ENCODE measurements around the gene TRNP1.

DNA sequence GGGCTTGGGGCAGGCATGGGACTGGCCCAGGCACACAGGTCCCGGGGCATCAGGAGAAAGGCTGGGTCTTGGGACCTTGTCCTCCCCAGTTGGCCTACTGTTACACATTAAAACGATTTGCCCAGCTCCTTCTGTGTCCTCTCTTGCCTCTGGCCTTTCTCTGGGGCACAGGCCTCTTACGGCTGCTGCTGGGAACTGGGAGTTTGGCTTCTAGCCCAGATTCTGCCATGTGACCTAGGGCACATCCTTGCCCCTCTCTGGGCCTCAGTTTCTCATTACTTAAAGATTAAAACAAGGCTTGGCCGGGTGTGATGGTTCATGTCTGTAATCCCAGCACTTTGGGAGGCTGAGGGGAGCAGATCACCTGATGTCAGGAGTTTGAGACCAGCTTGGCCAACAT, 47.2 kb upstream of the TRNP1 start:
- TF ChIP-seq, protein P1, sequence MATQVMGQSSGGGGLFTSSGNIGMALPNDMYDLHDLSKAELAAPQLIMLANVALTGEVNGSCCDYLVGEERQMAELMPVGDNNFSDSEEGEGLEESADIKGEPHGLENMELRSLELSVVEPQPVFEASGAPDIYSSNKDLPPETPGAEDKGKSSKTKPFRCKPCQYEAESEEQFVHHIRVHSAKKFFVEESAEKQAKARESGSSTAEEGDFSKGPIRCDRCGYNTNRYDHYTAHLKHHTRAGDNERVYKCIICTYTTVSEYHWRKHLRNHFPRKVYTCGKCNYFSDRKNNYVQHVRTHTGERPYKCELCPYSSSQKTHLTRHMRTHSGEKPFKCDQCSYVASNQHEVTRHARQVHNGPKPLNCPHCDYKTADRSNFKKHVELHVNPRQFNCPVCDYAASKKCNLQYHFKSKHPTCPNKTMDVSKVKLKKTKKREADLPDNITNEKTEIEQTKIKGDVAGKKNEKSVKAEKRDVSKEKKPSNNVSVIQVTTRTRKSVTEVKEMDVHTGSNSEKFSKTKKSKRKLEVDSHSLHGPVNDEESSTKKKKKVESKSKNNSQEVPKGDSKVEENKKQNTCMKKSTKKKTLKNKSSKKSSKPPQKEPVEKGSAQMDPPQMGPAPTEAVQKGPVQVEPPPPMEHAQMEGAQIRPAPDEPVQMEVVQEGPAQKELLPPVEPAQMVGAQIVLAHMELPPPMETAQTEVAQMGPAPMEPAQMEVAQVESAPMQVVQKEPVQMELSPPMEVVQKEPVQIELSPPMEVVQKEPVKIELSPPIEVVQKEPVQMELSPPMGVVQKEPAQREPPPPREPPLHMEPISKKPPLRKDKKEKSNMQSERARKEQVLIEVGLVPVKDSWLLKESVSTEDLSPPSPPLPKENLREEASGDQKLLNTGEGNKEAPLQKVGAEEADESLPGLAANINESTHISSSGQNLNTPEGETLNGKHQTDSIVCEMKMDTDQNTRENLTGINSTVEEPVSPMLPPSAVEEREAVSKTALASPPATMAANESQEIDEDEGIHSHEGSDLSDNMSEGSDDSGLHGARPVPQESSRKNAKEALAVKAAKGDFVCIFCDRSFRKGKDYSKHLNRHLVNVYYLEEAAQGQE (IDR thresholded peaks at IDR 0.05; ENCODE audit: low read depth): no peak
- no peak for TF ChIP-seq TAF1 (IDR thresholded peaks at IDR 0.05; ENCODE audit: low read depth)
- TF ChIP-seq ZBTB7A (IDR thresholded peaks at IDR 0.05; ENCODE audit: low read depth): no peak
- TF ChIP-seq NFIC (IDR thresholded peaks at IDR 0.05): no peak
- no peak for TF ChIP-seq FOXM1 (IDR thresholded peaks at IDR 0.05; ENCODE audit: borderline replicate concordance, low read depth)

All from Ishikawa (cell line).